Hindlimb muscle (tissue), 1 donor: ENCODE measurements around the gene KRTAP10-7. TPM values are rescaled to one million over a fixed set of nuclear protein-coding genes. Genes with fewer than 3 reads are reported as not detected.
"Not testable (repeated sequence)": the region's sequence is repeated elsewhere in the genome, so short reads cannot be mapped to it uniquely, and the experiment has no call there.

Source experiments
- DNase-seq: peaks from one replicate; pipeline ENCODE4 v3.0.0-alpha.2; 2013
- polyA plus RNA-seq: library from polyadenylated mRNA; unstranded; fragments of 120-200 nt; gene quantifications from one replicate; pipeline ENCODE4 v1.2.1, GENCODE V29; 2013; ENCODE audit not compliant: insufficient read length

The KRTAP10-7 gene
- polyA plus RNA-seq, 1 donor: not detected

DNA sequence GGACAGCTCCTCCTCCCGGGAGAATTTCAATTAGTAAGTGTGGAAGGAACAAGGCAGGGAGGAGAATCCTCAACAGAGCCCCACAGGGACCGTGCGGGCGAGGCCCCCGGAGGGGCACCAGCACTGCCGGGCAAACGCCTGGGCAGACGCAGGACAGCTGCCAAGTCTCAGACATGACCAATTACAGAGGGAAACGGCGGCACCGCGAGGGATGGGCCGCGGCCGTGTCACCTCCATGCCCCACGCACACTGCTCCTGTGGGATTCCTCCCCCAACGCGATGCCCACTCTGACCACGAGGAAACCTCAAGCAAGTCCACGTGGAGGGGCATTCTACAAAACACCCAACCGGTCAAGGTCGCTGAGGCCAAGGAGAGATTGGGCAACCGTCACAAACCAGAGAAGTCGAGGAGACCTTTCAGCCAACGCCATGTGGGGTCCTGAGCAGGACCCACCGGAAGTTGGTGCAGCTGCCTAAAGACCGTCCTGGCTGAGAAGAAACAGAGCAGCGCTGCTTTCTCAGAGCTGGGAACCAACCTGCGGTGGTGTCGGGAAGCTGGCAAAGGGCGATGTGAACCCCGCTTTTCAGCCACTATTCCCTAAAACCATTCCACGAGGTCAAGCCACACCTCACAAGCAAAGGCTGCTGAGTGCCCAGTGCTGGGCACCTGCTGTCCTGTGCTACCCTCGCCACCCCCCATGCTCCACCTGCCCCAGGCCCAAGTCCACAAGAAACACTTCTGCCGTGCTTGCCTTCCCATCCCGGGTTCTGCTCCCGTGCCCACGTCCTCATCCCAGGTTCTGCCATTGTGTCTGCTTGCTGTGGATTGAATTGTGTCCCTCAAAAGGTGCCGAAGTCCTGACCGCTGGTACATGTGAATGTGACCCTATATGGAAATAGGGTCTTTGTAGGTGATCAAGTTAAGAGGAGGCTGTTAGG, 28.3 kb upstream of the KRTAP10-7 start:
- no peak for DNase-seq

DNA sequence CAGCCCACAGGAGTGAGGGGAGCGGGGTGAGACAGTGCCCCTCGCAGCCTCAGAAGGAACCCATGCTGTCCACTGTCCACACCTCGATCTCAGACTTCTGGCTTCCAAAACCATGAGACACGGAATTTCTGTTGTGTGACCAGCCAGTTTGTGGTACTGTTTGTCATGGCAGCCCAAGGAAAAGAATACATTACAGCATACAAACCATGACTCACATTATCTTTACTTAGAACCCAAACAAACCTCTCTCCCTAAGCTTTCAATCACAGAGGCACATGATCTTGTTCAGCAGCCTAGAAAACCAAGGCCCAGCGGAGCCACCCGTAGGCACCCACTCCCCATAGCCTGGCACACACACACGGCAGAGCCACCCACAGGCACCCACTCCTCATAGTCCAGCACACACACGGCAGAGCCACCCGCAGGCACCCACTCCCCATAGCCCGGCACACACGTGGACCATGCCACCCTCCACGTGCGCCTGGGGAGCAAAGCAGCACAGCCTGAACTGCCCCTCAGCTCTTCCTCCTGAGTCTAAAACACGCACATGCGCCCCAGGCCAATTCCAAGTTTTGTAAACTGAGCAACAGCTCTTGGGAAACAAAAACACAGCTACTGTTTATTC, 27.3 kb upstream of the KRTAP10-7 start:
- no peak for DNase-seq

DNA sequence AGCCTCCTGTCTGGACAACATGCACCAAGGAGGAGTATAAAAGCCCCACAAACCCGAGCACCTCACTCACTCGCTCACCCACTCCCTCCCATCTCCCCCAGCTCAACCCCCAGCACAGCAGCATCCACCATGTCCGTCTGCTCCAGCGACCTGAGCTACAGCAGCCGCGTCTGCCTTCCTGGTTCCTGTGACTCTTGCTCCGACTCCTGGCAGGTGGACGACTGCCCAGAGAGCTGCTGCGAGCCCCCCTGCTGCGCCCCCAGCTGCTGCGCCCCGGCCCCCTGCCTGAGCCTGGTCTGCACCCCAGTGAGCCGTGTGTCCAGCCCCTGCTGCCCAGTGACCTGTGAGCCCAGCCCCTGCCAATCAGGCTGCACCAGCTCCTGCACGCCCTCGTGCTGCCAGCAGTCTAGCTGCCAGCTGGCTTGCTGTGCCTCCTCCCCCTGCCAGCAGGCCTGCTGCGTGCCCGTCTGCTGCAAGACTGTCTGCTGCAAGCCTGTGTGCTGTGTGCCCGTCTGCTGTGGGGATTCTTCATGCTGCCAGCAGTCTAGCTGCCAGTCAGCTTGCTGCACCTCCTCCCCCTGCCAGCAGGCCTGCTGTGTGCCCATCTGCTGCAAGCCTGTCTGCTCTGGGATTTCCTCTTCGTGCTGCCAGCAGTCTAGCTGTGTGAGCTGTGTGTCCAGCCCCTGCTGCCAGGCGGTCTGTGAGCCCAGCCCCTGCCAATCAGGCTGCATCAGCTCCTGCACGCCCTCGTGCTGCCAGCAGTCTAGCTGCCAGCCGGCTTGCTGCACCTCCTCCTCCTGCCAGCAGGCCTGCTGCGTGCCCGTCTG, 26.6 kb upstream of the KRTAP10-7 start, which contains the start of gene KRTAP10-4:
Gene KRTAP10-4, plus strand, starts transcription at position 100 of the 827 bp plus-strand sequence. Its CDS starts 30 bp downstream, at position 130.
- DNase-seq: not testable (repeated sequence)

DNA sequence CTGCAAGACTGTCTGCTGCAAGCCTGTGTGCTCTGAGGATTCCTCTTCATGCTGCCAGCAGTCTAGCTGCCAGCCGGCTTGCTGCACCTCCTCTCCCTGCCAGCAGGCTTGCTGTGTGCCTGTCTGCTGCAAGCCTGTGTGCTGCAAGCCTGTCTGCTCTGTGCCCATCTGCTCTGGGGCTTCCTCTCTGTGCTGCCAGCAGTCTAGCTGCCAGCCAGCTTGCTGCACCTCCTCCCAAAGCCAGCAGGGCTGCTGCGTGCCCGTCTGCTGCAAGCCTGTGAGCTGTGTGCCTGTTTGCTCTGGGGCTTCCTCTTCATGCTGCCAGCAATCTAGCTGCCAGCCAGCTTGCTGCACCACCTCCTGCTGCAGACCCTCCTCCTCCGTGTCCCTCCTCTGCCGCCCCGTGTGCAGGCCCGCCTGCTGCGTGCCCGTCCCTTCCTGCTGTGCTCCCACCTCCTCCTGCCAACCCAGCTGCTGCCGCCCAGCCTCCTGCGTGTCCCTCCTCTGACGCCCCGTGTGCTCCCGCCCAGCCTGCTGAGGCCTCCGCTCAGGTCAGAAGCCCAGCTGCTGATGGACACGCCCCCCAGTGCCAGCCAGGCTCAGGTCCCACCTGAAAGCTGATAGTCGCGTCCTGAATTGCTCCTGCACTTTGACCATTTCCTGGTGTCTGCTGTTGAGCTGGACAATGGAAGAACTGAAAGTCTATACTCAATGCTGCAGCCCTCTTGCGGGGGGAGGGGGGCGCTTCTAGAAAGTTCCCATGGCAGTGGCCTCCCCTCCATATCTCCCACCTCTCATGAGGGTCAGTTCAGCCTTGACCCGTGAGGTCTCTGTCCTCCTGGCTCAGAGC, 25.7 kb upstream of the KRTAP10-7 start:
- DNase-seq: no peak

DNA sequence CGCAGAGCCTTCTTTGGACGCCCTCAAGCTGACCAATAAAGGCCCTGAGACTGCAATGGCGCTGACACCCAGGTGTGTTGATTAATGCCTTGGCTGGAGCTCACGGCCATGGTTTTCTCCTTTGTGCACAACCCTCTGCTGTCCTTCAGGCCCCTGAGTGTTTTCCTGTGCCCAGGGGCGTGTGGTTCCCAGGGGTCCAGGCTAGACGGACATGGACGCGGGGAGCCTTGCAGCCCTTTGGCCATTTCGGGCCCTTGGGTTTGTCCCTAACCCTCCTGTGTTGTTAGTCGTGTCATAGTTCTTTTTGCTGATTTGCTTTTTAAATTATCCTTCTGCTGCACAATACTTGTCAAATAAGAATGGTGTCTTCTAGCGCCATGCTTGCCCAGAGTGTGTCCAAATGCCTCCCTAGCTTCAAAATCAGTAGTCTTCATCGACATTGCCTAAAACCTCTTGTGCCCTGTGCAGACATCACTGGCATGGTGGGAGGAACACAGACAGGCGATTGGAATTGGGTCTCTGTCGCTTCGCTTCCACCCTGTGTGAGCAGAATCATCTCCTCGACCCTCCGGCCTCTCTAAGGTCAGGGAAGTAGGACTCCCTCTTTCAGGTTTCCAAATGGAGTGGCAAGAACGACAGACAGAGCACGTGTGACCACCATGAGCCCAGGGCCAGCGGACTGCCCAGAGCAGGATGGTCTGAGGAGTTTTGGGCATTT, 24.9 kb upstream of the KRTAP10-7 start:
- DNase-seq: no peak

DNA sequence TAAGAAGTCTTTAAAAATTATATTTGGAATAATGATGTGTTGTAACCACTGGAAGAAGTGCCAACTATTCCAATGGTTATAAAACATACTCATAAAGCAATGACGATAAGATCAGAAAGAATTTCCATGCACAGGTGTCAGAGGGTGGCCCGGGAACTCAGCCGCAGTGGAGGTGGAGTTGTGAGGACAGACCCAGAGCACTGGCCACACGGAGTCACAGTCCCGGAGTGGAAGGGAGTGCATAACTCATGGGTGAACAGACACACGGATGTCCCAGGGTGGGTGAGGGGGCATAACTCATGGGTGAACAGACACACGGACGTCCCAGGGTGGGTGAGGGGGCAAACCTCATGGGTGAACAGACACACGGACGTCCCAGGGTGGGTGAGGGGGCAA, 24.4 kb upstream of the KRTAP10-7 start:
- DNase-seq: no peak

DNA sequence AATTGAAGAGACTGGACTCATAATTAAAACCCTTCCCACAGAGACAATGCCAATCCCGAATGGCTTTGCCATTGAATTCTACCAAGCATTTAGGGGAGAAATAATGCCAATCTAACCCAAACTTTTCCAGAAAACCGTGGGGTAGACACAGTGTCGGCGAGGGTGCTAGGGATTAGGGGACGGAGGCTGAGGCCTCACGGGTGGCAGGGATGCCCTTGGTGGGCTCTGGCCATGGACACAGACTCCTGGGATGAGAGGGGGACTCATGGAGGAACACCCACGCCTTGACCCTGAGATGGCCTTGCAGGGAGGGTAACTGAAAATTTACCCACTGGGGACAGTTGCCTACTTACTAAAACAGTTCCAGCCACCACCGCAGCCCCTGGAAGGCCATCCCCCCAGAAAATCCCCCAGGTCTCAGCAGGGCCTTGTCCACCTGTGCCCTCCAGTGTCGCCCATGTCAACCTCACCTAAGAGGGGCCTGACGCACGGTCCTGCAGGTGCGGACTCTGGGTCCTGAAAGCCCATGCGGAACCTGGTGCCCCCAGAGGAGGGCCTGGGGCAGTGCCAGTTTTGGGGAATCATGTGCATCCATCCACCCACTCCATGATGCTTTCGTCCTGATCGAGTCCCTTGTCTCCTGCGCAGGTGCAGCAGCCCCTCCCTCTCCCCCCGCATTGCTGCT, 21.9 kb upstream of the KRTAP10-7 start:
- DNase-seq: no peak

DNA sequence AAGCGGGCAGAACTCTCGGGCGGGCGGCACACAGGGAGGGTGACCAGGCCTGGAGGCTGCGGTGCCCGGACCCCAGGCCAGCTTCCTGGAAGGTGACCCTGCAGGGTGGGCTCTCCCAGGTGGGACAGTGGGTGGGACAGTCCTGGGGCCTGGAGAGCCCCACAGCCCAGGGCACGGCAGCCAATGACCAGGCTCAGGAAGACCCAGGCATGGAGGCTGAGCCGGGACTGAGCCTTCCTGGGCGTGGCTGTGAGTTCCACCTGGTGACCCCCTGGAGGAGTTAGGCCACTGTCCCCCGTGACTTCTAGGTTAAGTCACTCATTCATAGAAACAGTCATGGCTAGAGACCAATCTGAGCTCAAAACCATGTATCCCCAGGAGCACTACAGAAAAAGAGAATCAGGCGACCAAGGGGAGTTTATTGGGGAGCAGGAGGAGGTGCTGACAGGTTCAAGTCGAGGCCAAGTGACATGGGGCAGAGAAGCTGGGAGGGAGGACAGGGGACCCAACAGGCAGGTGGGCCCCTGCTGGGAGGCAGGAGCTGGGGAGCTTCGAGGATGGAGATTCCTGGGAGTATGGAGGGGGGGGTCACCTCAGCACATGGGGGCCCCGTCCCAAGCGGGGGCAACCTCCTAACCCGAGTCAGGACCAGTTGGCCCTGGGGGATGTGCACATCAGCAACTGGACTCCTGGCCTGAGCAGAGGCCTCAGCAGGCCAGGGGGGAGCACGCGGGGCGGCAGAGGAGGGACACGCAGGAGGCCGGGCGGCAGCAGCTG, 21.2 kb upstream of the KRTAP10-7 start:
- no peak for DNase-seq

DNA sequence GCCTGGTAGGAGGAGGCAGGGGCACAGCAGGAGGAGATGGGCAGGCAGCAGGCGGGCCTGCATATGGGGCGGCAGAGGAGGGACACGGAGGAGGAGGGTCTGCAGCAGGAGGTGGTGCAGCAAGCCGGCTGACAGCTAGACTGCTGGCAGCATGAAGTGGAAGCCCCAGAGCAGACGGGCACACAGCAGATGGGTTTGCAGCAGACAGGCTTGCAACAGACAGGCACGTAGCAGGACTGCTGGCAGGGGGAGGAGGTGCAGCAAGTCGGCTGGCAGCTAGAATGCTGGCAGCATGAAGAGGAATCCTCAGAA, 20.6 kb upstream of the KRTAP10-7 start:
- DNase-seq: no peak

DNA sequence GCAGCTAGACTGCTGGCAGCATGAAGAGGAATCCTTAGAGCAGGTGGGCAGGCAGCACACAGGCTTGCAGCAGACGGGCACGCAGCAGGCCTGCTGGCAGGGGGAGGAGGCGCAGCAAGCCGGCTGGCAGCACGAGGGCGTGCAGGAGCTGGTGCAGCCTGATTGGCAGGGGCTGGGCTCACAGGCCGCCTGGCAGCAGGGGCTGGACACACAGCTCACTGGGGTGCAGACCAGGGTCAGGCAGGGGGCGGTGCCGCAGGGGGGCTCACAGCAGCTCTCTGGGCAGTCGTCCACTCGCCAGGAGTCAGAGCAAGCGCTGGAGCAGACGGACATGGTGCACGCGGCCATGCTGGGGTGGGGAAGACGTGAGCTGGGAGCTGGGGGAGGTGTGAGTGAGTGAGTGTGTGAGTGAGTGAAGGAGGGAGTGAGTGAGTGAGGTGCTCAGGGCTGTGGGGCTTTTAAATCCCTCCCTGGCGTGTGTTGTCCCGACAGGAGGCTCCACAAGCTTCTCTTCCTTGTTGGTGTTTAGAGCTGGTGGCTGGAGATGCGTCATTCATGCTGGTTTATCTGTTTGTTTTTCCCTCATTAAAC, 20.1 kb upstream of the KRTAP10-7 start, which contains the start of gene KRTAP10-5:
Gene KRTAP10-5, minus strand, starts transcription at position 374 of the 591 bp plus-strand sequence. Its CDS starts 26 bp downstream, at position 348.
- not testable (repeated sequence) for DNase-seq

DNA sequence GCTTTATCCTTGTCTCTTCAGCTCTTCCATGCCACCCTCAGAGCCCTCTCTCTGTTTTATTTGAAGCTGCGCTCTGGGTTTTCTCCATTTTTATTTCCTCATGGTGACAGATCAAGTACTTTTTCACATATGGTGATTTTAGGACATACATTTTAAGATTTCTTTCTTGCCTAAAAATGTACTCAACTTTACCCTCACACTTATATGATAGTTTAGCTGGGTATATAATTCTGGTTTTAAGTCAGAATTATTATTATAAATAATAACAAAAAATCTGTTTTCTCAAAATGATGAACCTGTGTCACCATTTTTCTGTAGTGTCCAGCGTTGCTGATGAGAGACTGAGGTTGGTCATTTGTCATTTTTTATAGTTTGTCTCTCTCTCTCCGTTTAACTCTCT, 19.2 kb upstream of the KRTAP10-7 start:
- DNase-seq: no peak

DNA sequence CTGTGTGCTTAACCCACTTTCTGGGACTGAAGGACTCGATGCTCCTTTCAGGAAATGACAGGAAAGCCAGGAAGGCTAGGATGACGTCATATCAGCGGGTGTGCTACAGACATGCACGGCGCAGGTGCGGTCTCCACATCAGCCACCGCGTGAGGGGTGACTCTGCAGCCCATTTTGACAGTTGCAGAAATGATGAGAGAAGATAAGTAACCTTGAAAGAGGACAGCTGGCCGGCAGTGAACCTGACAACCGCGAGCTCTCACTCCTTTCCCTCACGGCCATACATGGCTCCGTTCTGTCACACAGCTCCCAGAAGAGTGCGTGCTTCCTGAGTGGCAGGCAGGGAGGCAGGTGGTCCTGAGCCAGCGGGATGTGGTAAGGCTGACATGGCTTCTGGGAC, 18.3 kb upstream of the KRTAP10-7 start:
- no peak for DNase-seq

DNA sequence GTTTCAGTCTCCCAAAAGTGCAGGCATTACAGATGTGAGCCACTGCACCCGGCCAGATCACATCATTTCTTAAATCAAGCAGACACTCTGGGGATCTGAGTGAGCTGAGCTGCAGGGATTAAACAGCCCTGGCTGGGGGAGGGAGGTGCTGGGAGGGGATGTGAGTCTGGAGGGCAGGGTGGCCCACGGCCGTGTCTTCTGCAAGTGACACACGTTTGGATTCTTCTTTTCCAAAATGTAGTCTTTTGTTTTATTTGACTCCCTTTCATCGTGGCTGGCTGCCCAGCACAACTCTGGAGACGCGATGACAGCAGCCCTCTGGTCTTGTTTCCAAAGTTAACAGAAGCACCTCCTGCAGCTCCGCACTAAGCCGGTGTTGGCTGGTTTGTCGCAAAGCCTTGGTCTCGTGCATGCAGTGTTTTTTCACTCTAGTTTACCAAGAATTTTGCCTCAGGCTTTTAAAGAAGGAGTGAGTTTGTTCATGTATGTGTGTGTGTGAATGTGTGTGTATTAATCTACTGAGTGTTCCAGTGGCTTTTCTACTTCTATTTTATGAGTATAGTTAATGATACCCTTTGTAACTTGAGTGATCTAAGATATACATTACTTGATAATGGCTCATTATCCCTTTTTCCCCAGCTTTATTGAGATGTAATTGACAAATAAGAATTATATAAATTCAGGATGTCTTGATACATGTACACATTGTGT, 17.2 kb upstream of the KRTAP10-7 start:
- peak; percentile 11 for DNase-seq

DNA sequence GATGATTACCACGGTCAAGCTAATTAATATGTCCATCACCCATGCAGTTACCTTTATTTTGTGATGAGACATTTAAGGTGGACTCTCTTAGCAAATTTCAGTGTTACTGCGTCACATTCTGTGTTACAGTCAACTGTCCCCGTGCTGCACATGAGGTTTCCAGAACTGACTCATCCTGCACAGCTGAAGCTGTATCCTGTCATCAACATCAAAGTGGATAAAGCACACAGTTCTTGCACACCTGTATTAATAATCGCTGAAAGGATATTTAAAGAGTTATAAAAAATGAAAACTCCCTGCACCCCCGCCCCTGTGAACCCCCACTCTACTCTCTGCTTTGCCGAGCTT, 16.6 kb upstream of the KRTAP10-7 start:
- no peak for DNase-seq

DNA sequence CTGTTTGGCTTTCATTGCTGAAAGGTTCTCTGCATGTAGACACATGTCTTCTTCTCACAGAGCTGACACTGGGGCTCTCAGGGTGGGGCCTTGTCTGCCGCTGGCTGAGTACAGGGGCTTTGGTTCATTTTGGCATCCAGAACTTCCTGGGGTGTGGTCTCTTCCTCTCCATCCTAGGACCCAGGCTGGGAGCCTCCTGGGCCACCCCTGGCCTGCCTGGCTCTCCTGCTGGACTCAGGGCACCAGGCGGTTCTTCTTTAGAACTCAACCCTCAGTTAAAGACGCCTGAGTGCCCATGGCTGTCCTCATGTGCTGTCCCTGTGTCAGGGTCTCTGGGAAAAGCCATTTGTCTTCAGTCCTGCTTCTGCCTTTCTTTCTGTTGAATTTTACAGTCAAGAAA, 14.5 kb upstream of the KRTAP10-7 start:
- no peak for DNase-seq

DNA sequence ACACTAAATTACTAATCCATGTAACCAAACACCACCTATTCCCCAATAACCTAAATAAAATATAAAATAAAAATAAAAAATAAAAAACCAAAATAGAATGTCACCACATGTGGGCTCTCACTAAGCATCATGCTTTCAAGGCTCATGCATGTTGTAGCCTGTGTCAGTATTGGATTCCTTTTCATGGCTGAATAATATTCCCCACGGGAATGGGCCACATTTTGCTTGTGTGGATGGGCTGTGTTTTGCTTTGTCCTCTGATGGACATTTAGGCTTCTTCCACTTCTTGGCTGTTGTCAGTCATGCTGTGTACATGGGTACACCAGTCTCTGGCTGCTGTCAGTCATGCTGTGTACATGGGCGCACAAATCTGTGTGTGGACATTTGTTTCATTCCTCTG, 11.3 kb upstream of the KRTAP10-7 start:
- no peak for DNase-seq

DNA sequence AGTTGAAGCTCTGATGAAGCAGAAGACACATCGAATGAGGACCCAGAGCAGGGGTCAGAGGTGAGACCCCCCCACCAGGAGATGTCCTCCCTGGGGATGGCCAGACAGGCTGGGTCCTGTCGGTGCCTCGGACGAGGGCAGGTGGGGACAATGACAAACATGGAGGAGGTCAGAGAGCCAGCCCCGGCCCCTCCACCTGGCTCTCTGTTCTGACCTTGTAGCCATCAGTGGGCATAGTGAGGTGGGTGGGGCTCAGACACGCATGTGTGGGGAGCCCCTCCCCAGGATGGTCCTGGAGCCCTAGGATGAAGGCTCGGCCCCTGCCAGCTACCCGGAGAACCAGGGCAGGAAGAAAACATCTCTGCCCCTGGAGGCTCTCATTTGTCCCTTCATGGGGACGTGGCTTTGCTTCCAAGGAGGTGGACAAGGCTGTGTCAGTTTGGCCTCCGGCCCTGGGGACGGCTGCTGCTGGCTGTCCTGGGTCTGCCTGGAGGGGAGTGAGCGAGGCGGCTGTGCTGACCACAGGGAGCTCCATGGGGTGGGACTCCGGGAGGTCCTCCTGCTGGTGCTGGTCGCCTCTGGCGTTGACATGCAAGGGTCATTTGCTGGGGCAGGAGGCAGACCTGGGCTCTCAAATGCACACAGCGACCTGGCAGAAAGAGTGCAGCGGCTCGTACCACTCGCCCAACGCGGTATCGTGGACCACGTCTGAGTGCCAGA, 10.7 kb upstream of the KRTAP10-7 start:
- no peak for DNase-seq

DNA sequence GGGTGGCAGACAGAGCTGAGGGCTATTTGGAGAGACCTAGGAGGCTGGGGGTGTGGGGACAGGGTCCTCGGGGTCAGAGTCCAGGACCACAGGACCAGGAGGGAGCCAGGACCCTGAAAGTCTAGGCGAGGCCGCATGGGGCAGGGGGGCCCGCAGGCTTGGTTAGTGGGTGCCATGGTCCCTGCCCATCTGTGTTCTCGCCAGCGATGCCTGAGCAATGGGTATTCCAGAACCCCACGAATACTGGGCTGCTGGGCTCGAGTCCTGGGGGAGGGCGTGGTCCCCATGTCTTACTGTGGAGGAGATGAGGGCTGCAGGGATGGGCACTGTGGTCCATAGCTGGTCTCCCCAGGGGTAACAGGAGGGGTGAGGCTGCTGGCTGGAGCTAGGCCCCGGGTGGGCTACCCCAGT, 10.1 kb upstream of the KRTAP10-7 start:
- DNase-seq: no peak
